Liver (tissue), 3 donors: Measurements from ENCODE around the gene KLK1.

Source experiments
- RAD21 ChIP-seq, 2 donors: IDR thresholded peaks; 2 replicates each; pipeline ENCODE4 v1.6.1; 2016; ENCODE audit warnings: antibody characterized with exemption in 2 of 2, mild to moderate bottlenecking in 2 of 2
- REST ChIP-seq: IDR thresholded peaks from 2 replicates; pipeline ENCODE4 v1.6.1; 2016; ENCODE audit warnings: antibody characterized with exemption, mild to moderate bottlenecking
- TF ChIP-seq, protein P1 (sequence below): fragments of 150-350 bp; IDR thresholded peaks from 2 replicates; pipeline ENCODE4 v1.5.1; 2017; ENCODE audit warnings: improper control_type of control experiment, low read depth, low read length; ENCODE audit not compliant: missing input control
- donor health status: healthy.
- donor health status: healthy.

- TF ChIP-seq RAD21 (IDR thresholded peaks at IDR 0.05) (no peak), REST (no peak)
- TF ChIP-seq, protein P1, sequence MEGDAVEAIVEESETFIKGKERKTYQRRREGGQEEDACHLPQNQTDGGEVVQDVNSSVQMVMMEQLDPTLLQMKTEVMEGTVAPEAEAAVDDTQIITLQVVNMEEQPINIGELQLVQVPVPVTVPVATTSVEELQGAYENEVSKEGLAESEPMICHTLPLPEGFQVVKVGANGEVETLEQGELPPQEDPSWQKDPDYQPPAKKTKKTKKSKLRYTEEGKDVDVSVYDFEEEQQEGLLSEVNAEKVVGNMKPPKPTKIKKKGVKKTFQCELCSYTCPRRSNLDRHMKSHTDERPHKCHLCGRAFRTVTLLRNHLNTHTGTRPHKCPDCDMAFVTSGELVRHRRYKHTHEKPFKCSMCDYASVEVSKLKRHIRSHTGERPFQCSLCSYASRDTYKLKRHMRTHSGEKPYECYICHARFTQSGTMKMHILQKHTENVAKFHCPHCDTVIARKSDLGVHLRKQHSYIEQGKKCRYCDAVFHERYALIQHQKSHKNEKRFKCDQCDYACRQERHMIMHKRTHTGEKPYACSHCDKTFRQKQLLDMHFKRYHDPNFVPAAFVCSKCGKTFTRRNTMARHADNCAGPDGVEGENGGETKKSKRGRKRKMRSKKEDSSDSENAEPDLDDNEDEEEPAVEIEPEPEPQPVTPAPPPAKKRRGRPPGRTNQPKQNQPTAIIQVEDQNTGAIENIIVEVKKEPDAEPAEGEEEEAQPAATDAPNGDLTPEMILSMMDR, result no peak
Measured at GRCh38 chr19:50772476-50772875, 51.1 kb downstream of the KLK1 start.
